C4-2B (cell line): ENCODE measurements around the gene STAT4.

ENCODE experiments used
- CTCF ChIP-seq: fragments of 450-650 bp; conservative IDR thresholded peaks from 2 replicates; pipeline ENCODE4 v1.5.1; 2017; ENCODE audit warnings: mild to moderate bottlenecking
- ZFX ChIP-seq: fragments of 450-650 bp; IDR thresholded peaks from 2 replicates; pipeline ENCODE4 v1.6.1; 2017

- TF ChIP-seq CTCF, result no peak
- TF ChIP-seq ZFX, result no peak
Observed at GRCh38 chr2:191117341-191117740, 33.5 kb downstream of the STAT4 start.
